ENCODE results near the gene SKIC2.
"Not testable (repeated sequence)": the region's sequence is repeated elsewhere in the genome, so short reads cannot be mapped to it uniquely, and the experiment has no call there.

The SKIC2 gene

DNA sequence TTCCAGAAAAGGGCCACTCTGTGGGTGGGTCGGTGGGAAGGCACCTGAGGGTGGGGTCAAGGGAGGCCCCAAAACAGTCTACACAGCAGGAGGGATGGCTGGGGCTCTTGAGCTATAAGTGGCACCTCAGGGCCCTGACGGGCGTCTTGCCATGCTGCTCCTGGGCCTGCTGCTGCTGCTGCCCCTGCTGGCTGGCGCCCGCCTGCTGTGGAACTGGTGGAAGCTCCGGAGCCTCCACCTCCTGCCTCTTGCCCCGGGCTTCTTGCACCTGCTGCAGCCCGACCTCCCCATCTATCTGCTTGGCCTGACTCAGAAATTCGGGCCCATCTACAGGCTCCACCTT lies 46.5 kb downstream of the SKIC2 start:
- DNase-seq: not testable (repeated sequence)

DNA sequence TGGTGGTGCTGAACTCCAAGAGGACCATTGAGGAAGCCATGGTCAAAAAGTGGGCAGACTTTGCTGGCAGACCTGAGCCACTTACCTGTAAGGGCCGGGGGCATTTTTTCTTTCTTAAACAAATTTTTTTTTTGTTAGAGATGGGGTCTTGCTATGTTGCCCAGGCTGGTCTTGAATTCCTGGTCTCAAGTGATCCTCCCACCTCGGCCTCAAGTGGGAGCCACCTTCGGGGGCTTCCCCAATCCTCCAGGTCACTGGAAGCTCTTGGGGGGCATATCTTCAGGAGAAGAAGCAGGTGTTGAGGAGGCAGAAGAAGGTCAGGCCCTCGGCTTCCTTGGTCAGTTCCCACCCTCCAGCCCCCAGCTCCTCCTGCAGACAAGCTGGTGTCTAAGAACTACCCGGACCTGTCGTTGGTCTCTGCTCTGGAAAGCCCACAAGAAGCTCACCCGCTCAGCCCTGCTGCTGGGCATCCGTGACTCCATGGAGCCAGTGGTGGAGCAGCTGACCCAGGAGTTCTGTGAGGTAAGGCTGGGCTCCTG lies 47.1 kb downstream of the SKIC2 start:
- not testable (repeated sequence) for DNase-seq

DNA sequence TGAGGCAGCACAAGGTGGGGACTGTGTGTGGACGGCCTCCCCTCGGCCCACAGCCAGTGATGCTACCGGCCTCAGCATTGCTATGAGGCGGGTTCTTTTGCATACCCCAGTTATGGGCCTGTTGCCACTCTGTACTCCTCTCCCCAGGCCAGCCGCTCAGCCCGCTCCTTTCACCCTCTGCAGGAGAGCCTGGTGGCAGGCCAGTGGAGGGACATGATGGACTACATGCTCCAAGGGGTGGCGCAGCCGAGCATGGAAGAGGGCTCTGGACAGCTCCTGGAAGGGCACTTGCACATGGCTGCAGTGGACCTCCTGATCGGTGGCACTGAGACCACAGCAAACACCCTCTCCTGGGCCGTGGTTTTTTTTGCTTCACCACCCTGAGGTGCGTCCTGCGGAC lies 48.1 kb downstream of the SKIC2 start:
- DNase-seq: not testable (repeated sequence)

DNA sequence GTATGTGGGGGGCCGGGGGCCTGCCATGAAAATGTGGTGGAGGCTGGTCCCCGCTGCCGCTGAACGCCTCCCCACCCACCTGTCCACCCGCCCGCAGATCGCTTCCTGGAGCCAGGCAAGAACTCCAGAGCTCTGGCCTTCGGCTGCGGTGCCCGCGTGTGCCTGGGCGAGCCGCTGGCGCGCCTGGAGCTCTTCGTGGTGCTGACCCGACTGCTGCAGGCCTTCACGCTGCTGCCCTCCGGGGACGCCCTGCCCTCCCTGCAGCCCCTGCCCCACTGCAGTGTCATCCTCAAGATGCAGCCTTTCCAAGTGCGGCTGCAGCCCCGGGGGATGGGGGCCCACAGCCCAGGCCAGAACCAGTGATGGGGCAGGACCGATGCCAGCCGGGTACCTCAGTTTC lies 49.1 kb downstream of the SKIC2 start:
- DNase-seq: not testable (repeated sequence)

DNA sequence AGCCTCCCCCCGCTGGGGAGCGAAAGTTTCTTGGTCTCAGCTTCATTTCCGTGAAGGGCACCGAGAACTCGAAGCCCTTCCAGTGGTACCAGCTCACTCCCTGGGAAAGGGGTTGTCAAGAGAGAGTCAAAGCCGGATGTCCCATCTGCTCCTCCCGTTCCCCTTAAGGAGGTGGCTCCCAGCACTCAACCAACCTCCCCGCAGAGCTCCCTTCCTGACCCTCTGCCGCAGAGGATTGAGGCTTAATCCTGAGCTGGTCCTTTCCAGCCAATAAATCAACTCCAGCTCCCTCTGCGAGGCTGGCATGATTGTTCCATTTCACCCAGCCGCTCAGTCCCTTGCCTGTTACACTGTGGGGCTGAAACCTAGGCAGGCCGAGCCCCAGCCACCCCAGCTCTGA lies 49.6 kb downstream of the SKIC2 start:
- not testable (repeated sequence) for DNase-seq

DNA sequence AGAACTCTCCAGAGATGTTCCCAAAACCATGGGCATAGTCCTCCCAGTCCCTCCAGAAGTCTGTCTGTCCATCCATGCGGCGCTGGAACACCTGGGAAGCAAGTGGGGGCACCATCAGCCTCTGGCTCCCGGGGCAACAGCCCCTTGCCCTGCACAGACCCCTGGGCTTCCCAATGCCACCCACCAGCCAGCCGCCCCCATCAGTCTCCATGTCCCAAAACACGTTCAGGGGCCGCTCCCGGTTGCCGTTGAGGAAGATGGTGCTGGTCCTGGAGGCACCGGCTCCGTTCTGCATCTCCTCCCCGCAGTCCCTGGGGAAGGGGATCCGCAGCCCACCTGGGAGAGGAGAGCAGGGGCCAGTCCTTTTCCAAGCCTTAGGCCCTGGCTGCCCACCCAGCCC lies 50.6 kb downstream of the SKIC2 start:
- DNase-seq: not testable (repeated sequence)

DNA sequence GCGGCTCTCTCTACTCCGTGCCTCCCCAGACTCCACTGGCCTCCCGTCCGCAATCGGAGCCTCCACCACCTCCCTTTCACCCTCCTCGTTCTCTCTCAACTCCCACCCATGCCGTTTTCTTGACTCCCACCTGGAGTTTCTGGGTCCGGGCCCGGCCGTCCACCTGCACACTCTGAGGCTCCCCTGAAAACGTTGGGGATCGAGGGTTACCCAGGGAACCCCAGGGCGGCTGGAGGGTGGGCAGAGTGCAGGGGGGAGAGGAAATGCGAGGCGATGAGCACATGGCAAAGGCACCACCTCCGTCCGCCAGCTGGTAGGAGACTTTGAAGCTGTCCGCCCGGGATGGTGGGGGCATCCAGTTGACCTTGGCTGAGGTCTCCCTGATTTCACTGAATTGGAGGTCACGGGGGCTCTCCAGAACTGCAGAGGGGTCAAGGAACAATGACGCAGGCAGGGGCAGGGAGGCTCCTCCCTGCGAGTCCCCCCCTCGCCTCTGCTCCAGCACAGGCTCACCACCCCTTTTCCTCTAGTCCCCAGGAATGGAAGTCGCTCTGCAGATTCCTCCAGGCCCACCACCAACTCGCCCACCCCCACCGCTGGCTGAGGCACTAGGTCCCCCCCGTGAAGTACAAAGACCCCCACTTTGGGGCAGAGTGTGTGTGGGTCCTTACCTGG lies 52.0 kb downstream of the SKIC2 start:
- DNase-seq: not testable (repeated sequence)

DNA sequence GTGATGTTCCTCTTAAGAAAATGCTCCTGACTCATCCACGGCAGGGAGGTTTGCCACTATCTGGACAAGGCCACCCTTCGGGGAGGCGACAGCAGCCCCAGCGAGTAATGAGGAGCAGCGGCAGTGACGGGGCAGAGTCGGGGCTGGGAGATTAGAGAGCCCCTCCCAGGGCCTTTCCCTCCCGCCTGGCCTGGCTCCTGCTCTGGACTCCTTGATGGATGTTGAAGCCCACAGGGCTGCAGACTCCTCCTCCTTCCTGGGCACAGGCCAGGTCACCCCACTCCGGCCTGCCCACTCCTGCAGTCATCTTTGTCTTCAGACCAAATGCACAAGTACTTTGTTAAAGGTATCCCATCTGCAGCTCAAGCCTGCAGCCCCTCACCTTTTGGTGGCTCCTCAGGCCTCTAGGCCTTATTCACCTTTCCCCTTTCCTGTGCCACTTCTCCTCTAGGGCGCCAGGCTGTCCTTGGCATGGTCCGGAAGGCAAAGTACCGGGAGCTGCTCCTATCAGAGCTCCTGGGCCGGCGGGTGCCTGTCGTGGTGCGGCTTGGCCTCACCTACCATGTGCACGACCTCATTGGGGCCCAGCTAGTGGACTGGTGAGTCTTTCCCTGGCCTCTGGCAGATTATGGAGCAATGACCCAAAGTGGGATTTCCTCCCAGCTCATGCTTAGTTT lies 54.1 kb downstream of the SKIC2 start:
- not testable (repeated sequence) for DNase-seq

DNA sequence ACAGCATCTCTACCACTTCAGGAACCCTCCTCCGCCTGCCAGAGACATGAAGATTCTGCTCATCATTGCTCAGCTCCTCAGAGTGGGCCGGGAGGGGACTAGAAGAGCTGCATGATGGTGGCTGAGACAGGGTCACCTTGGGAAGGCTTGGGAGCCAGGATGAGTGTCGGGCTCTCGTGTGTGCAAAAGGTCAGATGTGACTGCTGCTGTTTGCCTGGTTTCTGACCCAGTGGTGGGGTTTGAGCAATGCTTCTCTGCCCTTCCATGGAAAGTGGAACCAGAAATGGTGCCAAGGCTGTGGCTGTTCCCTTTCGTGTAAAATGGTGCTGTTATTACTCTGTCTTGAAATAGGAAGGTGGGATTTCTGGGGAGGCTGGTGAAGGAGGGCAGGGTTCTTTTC lies 54.8 kb downstream of the SKIC2 start:
- DNase-seq: not testable (repeated sequence)

DNA sequence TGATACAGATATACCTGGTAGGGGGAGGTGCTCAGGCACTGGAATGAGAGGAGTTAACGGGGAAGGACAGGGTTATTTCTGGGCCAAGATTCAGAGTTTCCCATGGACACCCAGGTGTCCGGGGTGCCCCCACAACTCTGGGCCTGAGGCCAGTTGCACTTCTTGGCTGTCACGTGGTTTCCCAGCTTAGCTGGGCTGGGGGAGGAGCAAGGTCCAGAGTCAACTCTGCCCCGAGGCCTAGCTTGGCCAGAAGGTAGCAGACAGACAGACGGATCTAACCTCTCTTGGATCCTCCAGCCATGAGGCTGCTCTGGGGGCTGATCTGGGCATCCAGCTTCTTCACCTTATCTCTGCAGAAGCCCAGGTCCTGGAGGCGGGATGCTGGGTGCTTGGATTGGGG lies 55.6 kb downstream of the SKIC2 start, which contains the start of gene C4B:
Gene C4B, plus strand, starts transcription at position 249 of the 400 bp plus-strand sequence. Its CDS starts 51 bp downstream, at position 300.
- not testable (repeated sequence) for DNase-seq

All from NCI-H1436 (cell line).